GM18517 (cell line): ENCODE results near the gene WASF2.
"Not testable (repeated sequence)": the region's sequence is repeated elsewhere in the genome, so short reads cannot be mapped to it uniquely, and the experiment has no call there.

Experiments
- ATAC-seq: cut with Tn5 transposase; IDR thresholded peaks from one replicate; pipeline ENCODE4 v1.9.1; 2021; ENCODE audit warnings: mild to moderate bottlenecking, moderate library complexity; ENCODE audit not compliant: unreplicated experiment

Gene WASF2

GRCh38 chr1:27489973-27490741 lies at the start of gene WASF2:
WASF2 (minus strand) TSS chr1:27490167; CDS start chr1:27428890, 61,277 bp downstream.
- peak; percentile 82 for ATAC-seq

GRCh38 chr1:27538793-27539192 lies 48.8 kb upstream of the WASF2 start:
- no peak for ATAC-seq

GRCh38 chr1:27538305-27538676 lies 48.3 kb upstream of the WASF2 start:
- not testable (repeated sequence) for ATAC-seq

GRCh38 chr1:27536767-27537166 lies 46.8 kb upstream of the WASF2 start:
- no peak for ATAC-seq

- no peak for ATAC-seq
Measured at GRCh38 chr1:27536010-27536757, 46.2 kb upstream of the WASF2 start.

GRCh38 chr1:27535386-27535785 lies 45.4 kb upstream of the WASF2 start:
- no peak for ATAC-seq

GRCh38 chr1:27531959-27532685 lies 42.2 kb upstream of the WASF2 start:
- no peak for ATAC-seq

- no peak for ATAC-seq
Measured at GRCh38 chr1:27530192-27530591, 40.2 kb upstream of the WASF2 start.

- no peak for ATAC-seq
Measured at GRCh38 chr1:27529704-27530018, 39.7 kb upstream of the WASF2 start.

GRCh38 chr1:27528818-27529703 lies 39.1 kb upstream of the WASF2 start:
- ATAC-seq = no peak

- ATAC-seq = peak; percentile 43
Measured at GRCh38 chr1:27527890-27528817, 38.2 kb upstream of the WASF2 start.

- no peak for ATAC-seq
Measured at GRCh38 chr1:27527223-27527889, 37.4 kb upstream of the WASF2 start.

GRCh38 chr1:27526569-27527222 lies 36.7 kb upstream of the WASF2 start:
- no peak for ATAC-seq

GRCh38 chr1:27525296-27526272 lies 35.6 kb upstream of the WASF2 start:
- ATAC-seq = no peak

GRCh38 chr1:27523337-27524020 lies 33.5 kb upstream of the WASF2 start:
- ATAC-seq = no peak

- ATAC-seq = no peak
Measured at GRCh38 chr1:27522432-27523336, 32.7 kb upstream of the WASF2 start.
